ENCODE data around the gene CAPZB.

The CAPZB gene

DNA sequence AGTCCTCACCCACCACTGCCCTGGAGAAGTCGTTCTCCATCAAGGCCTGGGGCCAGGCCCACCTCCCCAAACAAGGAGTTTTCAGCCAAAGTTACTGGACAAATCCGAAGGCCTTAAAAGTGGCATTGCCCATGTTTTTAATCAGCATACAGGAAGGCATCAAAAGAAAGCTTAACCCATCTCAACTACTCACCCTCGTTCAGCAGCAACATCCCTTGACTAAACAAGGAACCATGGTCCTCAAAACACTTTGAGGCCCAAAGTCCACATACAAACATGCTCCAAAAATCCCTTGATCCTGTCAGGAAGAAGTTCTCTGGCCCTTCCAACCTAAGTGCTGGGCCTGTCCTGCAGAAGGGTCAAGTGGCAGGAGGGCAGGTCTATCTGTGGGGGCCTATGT is 1.6 kb downstream of the CAPZB start:
- 76 to 86% methylated on average over 3 of the region's 3 CpGs for WGBS, 2 experiments
- Histone ChIP-seq H3K4me3 (ENCODE audit: insufficient read depth, low read depth, low read length) (peak overlapping the region; percentile 83), H3K36me3 (ENCODE audit: control insufficient read depth, insufficient read depth, low read length) (no peaks in the 10 kb centered on the region), H3K4me1 (ENCODE audit: control insufficient read depth, insufficient read depth, low read length) (peaks cover 32% of the 10 kb centered on the region), H3K9me3 (ENCODE audit: control insufficient read depth, low read length) (no peaks in the 10 kb centered on the region), H3K27me3 (ENCODE audit: control insufficient read depth, insufficient read depth, low read length, poor library complexity, severe bottlenecking) (no peaks in the 10 kb centered on the region), H3K27ac (ENCODE audit: insufficient read depth, low read depth, low read length, poor library complexity, severe bottlenecking) (no peak overlapping the region)

DNA sequence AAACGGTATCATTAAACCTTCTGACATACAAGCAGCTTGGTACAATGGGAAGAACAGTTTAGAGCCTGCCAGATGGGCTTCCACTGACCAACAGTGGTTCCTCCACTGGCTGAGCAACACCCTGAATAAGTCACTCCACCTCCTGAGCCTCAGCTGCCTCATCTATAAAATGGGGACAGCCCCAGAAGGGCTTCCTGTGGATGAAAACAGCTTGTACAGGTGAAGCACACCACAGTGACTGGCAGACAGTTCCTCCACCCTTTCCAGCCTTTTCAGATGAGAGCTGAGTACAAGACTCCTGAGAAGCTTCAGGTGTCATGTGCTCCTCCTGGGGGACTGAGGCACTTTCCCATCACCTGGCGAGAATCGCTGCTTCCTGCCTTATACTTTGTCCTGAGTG is 2.1 kb downstream of the CAPZB start:
- no peak overlapping the region for H3K27ac ChIP-seq (ENCODE audit: insufficient read depth, low read depth, low read length, poor library complexity, severe bottlenecking)
- no peaks in the 10 kb centered on the region for H3K9me3 ChIP-seq (ENCODE audit: control insufficient read depth, low read length)
- no peak overlapping the region for H3K4me3 ChIP-seq (ENCODE audit: insufficient read depth, low read depth, low read length)
- peaks cover 32% of the 10 kb centered on the region for H3K4me1 ChIP-seq (ENCODE audit: control insufficient read depth, insufficient read depth, low read length)
- no peaks in the 10 kb centered on the region for H3K27me3 ChIP-seq (ENCODE audit: control insufficient read depth, insufficient read depth, low read length, poor library complexity, severe bottlenecking)
- WGBS, 2 experiments = 85 to 88% methylated on average over 3 of the region's 3 CpGs
- no peaks in the 10 kb centered on the region for H3K36me3 ChIP-seq (ENCODE audit: control insufficient read depth, insufficient read depth, low read length)

DNA sequence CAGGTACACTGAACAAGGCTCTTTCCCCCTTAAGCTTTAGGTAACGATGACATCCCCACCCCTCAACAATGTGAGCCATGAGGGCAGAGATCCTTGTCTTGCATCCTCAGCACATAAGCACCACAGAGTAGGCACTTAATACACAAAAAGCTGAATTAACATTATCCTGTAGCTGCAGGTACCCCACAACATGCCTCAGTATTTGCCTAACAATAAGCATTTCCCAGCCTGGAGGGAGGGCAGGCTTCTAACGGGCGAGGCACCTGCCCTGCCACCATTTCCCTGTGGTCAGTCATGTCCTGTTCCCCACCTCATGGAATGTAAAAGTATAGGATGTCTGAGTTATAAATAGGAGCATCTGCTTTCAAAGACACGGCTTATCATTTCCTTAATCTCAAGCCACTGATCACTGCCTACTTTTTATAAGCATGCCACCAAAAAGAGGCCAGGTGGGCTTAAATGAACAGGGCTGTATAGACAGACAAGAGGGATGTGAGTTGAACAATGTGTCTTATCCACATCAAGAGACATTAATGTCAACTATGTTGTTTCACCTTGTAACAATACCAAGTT is 3.4 kb downstream of the CAPZB start:
- Histone ChIP-seq H3K9me3 (ENCODE audit: control insufficient read depth, low read length) (no peaks in the 10 kb centered on the region), H3K4me3 (ENCODE audit: insufficient read depth, low read depth, low read length) (no peak overlapping the region), H3K36me3 (ENCODE audit: control insufficient read depth, insufficient read depth, low read length) (no peaks in the 10 kb centered on the region), H3K4me1 (ENCODE audit: control insufficient read depth, insufficient read depth, low read length) (peaks cover 32% of the 10 kb centered on the region), H3K27ac (ENCODE audit: insufficient read depth, low read depth, low read length, poor library complexity, severe bottlenecking) (no peak overlapping the region), H3K27me3 (ENCODE audit: control insufficient read depth, insufficient read depth, low read length, poor library complexity, severe bottlenecking) (no peaks in the 10 kb centered on the region)
- WGBS, 2 experiments = 52 to 59% methylated on average over 3 to 4 of the region's 4 CpGs

DNA sequence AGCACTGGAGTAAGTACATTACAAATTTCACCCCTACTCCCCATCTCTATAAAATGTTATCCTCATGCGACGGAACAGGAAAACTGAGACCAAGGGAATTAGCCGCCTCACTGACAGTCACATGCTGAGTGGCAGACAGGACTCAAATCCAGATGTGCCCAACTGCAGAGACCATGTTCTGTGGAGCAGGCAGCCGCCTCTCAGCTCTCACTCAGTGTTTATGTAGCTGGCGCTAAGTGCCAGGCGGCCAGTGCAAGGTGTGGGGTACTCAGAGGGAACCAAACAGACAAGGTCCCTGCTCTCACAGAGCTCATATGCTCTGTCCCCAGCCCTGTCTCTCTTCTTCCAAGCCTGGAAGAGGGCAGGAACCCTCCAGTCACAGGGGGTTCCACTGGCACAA is 5.1 kb downstream of the CAPZB start:
- Histone ChIP-seq H3K27me3 (ENCODE audit: control insufficient read depth, insufficient read depth, low read length, poor library complexity, severe bottlenecking) (no peaks in the 10 kb centered on the region), H3K4me3 (ENCODE audit: insufficient read depth, low read depth, low read length) (no peak overlapping the region), H3K4me1 (ENCODE audit: control insufficient read depth, insufficient read depth, low read length) (peaks cover 32% of the 10 kb centered on the region), H3K36me3 (ENCODE audit: control insufficient read depth, insufficient read depth, low read length) (no peaks in the 10 kb centered on the region), H3K9me3 (ENCODE audit: control insufficient read depth, low read length) (no peaks in the 10 kb centered on the region), H3K27ac (ENCODE audit: insufficient read depth, low read depth, low read length, poor library complexity, severe bottlenecking) (no peak overlapping the region)
- WGBS, 2 experiments = 88 to 90% methylated on average over 6 of the region's 6 CpGs

DNA sequence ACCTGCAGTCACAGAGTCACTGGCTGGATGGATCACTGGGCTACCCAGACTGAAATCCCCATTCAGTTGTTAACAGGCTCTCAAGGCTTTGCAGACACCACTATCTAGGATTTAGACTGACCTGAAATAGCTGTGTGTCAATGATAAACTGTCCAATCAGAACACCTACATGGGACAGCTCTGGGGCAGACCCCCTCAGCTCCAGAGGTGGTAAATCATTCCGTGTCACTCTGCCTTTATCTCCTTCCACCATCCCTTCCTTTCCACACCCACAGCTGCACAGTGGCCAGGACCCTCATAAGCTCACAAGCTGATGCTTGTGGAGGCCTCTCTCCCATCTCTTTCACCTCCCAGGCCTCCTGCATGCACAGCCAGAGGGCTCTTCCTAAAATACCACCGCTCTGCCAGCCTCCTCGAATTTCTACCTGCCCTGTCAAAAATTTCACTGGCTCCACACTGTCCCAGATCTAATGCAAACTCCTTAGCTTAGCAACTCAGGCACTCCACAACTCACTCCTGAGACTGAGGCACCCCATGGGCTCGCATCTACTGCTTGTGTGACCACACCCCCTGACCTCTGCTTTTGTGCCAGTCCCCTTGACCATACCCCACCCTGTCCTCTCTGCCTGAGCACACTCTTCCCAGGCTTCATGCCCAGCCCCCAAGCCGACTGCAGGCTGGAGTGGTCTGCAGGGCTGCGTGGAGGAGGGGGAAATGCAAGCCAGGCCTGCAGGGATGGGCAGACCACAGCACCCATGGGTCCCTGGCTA is 5.8 kb downstream of the CAPZB start:
- WGBS, 2 experiments = 49 to 52% methylated on average over 6 of the region's 6 CpGs

DNA sequence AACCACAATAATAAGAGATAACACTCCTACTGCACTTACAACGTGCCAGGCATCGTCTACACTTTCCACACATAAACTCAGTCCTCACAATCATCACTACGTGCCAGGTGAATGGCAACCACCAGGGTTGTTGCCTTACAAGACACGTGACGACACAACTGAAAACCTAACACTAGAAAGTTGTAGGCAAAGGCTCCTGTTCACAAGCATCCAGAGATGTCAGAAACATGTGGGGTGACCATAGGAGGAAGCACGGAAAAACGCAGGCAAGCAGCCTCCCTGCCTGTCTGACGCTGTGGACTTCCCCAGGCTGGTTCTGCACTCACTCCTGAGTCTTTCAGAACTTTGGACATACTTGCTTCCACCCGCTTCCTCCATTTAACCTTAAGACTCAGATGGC is 7.0 kb downstream of the CAPZB start:
- Histone ChIP-seq H3K27me3 (ENCODE audit: control insufficient read depth, insufficient read depth, low read length, poor library complexity, severe bottlenecking) (no peaks in the 10 kb centered on the region), H3K4me1 (ENCODE audit: control insufficient read depth, insufficient read depth, low read length) (peaks cover 21% of the 10 kb centered on the region), H3K27ac (ENCODE audit: insufficient read depth, low read depth, low read length, poor library complexity, severe bottlenecking) (no peak overlapping the region), H3K36me3 (ENCODE audit: control insufficient read depth, insufficient read depth, low read length) (no peaks in the 10 kb centered on the region), H3K9me3 (ENCODE audit: control insufficient read depth, low read length) (no peaks in the 10 kb centered on the region), H3K4me3 (ENCODE audit: insufficient read depth, low read depth, low read length) (no peak overlapping the region)
- WGBS, 2 experiments = 81 to 85% methylated on average over 9 of the region's 9 CpGs

More for the DNA sequence above, 5.8 kb downstream of the CAPZB start:
- H3K4me1 ChIP-seq (ENCODE audit: control insufficient read depth, insufficient read depth, low read length) = peaks cover 32% of the 10 kb centered on the region
- H3K36me3 ChIP-seq (ENCODE audit: control insufficient read depth, insufficient read depth, low read length) = no peaks in the 10 kb centered on the region
- H3K27ac ChIP-seq (ENCODE audit: insufficient read depth, low read depth, low read length, poor library complexity, severe bottlenecking) = no peak overlapping the region
- no peaks in the 10 kb centered on the region for H3K9me3 ChIP-seq (ENCODE audit: control insufficient read depth, low read length)
- no peaks in the 10 kb centered on the region for H3K27me3 ChIP-seq (ENCODE audit: control insufficient read depth, insufficient read depth, low read length, poor library complexity, severe bottlenecking)
- H3K4me3 ChIP-seq (ENCODE audit: insufficient read depth, low read depth, low read length) = no peak overlapping the region

DNA sequence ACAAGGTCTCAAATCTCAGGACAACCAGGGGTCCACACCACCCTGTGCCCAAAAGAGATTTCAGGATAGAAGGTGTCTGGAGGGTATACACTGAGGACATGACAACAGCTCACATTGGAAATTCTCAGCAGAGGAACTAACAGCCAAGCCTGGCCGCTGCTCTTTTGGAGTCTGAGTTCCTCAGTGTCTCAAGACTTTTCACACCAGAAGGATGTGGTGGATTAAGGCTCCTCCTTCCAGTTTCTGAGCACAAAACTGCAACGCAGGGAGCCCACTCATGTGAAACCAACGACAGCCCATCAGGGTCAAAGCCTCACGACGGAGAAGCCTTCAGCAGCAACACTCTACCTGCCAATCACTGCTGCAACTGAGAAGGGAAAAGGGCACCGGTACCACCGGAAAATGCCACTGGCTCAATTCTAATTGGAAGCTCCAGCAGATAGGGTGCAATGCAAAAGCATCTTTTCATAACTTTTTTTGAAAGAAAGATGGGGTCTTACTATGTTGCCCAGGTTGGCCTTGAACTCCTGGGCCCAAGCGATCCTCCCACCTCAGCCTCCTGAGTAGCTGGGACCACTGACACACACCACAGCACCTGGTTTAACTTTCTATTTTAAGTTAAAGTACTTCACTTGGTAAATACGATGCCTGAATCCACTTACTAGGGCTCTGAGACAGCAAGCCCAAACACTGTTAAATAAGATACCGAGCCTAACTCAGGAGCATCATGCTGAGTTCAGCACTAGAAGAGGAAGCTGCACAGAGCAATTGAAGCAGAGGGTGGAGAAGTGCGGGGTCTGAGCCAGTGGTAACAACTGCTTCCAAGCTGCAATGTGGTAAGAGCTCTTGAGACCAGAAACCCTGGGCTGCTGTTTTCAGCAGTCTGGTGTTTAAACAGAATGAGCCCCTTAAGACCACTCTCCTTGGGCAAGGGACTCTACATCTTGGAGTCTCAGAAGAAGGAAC is 7.8 kb downstream of the CAPZB start:
- 92% methylated on average over 11 of the region's 11 CpGs for WGBS, 2 experiments
- Histone ChIP-seq H3K9me3 (ENCODE audit: control insufficient read depth, low read length) (no peaks in the 10 kb centered on the region), H3K36me3 (ENCODE audit: control insufficient read depth, insufficient read depth, low read length) (no peaks in the 10 kb centered on the region), H3K4me1 (ENCODE audit: control insufficient read depth, insufficient read depth, low read length) (peaks cover 15% of the 10 kb centered on the region), H3K27ac (ENCODE audit: insufficient read depth, low read depth, low read length, poor library complexity, severe bottlenecking) (no peak overlapping the region), H3K27me3 (ENCODE audit: control insufficient read depth, insufficient read depth, low read length, poor library complexity, severe bottlenecking) (no peaks in the 10 kb centered on the region), H3K4me3 (ENCODE audit: insufficient read depth, low read depth, low read length) (no peak overlapping the region)

DNA sequence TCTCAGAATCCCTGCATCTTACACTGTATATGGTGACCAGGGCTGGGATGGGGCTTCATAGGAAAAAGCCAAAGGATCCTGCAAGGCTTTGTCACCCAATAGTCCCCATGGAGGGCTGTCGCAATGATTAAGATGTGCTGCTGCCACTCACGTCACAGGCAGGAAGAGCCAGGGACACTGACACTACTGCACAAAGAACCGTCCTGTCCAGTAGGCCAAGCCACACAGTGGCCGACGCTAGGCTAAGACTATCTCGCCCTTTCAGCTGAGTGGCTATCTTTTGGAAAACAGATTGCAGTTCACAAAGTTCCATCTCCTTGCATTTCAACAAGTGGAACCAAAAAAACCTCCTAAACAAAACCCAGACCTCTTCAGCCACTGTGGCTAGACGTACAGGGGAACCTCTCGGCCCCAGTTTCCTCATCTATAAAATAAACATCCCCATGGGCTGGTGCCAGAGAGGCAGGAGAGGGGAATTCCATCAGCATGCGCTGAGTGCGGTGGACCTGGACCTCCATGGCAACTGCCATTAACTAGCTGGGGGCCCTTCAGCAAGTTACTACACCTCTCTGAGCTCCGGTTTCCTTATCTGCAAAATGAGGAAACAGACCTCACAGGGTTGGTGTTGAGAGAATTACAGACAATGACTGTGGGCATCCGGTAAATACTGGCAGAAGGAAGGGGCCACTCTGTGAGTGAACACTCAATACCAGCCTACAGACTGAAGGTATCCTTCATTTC is 8.7 kb downstream of the CAPZB start:
- 93 to 97% methylated on average over 12 of the region's 12 CpGs for WGBS, 2 experiments
- Histone ChIP-seq H3K36me3 (ENCODE audit: control insufficient read depth, insufficient read depth, low read length) (no peaks in the 10 kb centered on the region), H3K27me3 (ENCODE audit: control insufficient read depth, insufficient read depth, low read length, poor library complexity, severe bottlenecking) (no peaks in the 10 kb centered on the region), H3K4me1 (ENCODE audit: control insufficient read depth, insufficient read depth, low read length) (peaks cover 15% of the 10 kb centered on the region), H3K27ac (ENCODE audit: insufficient read depth, low read depth, low read length, poor library complexity, severe bottlenecking) (no peak overlapping the region), H3K9me3 (ENCODE audit: control insufficient read depth, low read length) (no peaks in the 10 kb centered on the region), H3K4me3 (ENCODE audit: insufficient read depth, low read depth, low read length) (no peak overlapping the region)

DNA sequence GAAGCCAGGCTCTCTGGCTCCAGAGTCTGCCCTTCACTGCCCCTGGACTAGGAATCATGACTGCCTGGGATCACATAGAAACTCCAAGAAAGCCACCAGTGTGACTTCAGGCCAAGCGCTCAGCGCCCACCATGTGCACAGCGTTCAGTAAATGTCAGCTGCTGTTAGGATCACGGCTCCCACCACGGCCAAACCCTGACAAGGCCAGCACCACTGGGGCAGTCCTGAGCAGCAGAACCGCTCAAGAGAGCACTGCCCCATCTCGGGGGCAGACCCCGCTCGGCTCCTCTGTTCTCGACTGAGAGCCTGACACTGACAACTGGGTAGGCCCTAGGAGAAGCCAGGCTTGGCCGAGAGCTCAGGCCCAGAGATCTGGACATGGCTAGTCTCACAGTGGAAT is 10.0 kb downstream of the CAPZB start:
- H3K27ac ChIP-seq (ENCODE audit: insufficient read depth, low read depth, low read length, poor library complexity, severe bottlenecking) = no peak overlapping the region
- 95 to 96% methylated on average over 11 of the region's 11 CpGs for WGBS, 2 experiments
- H3K36me3 ChIP-seq (ENCODE audit: control insufficient read depth, insufficient read depth, low read length) = no peaks in the 10 kb centered on the region
- peaks cover 9% of the 10 kb centered on the region for H3K4me1 ChIP-seq (ENCODE audit: control insufficient read depth, insufficient read depth, low read length)
- H3K27me3 ChIP-seq (ENCODE audit: control insufficient read depth, insufficient read depth, low read length, poor library complexity, severe bottlenecking) = no peaks in the 10 kb centered on the region
- no peak overlapping the region for H3K4me3 ChIP-seq (ENCODE audit: insufficient read depth, low read depth, low read length)
- no peaks in the 10 kb centered on the region for H3K9me3 ChIP-seq (ENCODE audit: control insufficient read depth, low read length)

All from ectodermal cell (in vitro differentiated cells).